H1 (cell line): Measurements from ENCODE around the gene ATL3. TPM values are rescaled to one million over a fixed set of nuclear protein-coding genes. Genes with fewer than 3 reads are reported as not detected.

Experiments
- CTCF ChIA-PET: fragments of 300-600 bp; sonication (Branson Sonifier 250); formaldehyde crosslinking; loops from one replicate; lab custom pipeline; 2021; ENCODE audit not compliant: partially characterized antibody; lab: Charles Lee
- POLR2A ChIA-PET: fragments of 300-600 bp; sonication (Branson Sonifier 250); formaldehyde crosslinking; loops from one replicate; lab custom pipeline; 2021; ENCODE audit warnings: inconsistent platforms; ENCODE audit not compliant: partially characterized antibody; lab: Charles Lee
- DNase-seq, 2 experiments: peaks; one replicate each; pipeline versions ENCODE4 v3.0.0 to v3.0.0-alpha.2; 2010 to 2022; ENCODE audit warnings: low spot score in 2 of 2, low read depth in 1 of 2, mixed read lengths in 1 of 2
- FAIRE-seq: peaks from 2 replicates; lab custom pipeline; 2011; peaks lifted over from hg19 to GRCh38; lab: Jason Lieb, UNC
- H2AFZ ChIP-seq: 2 replicates; pipeline ENCODE4 v1.8.1; 2012; ENCODE audit warnings: low read length, inconsistent platforms
- H2AK5ac ChIP-seq: 2 replicates; pipeline ENCODE4 v1.6.1; 2013; ENCODE audit warnings: low read depth, low read length
- H2BK120ac ChIP-seq: replicated peaks from 2 replicates; pipeline ENCODE3; 2013; ENCODE audit warnings: low read depth, low read length, inconsistent platforms
- H2BK12ac ChIP-seq: 2 replicates; pipeline ENCODE4 v1.6.1; 2013; ENCODE audit warnings: low read depth, low read length
- H2BK15ac ChIP-seq: 2 replicates; pipeline ENCODE4 v1.6.1; 2013; ENCODE audit warnings: low read length
- H2BK20ac ChIP-seq: 2 replicates; pipeline ENCODE4 v1.6.1; 2013; ENCODE audit warnings: low read length
- H2BK5ac ChIP-seq: 2 replicates; pipeline ENCODE4 v1.6.1; 2013; ENCODE audit warnings: low read depth, low read length
- H3K14ac ChIP-seq: 2 replicates; pipeline ENCODE4 v1.6.1; 2013; ENCODE audit warnings: inconsistent platforms; ENCODE audit not compliant: insufficient read length
- H3K18ac ChIP-seq: 2 replicates; pipeline ENCODE4 v1.6.1; 2013; ENCODE audit warnings: low read length; ENCODE audit errors: extremely low read depth
- H3K23ac ChIP-seq: 2 replicates; pipeline ENCODE4 v1.6.1; 2013; ENCODE audit warnings: inconsistent platforms; ENCODE audit not compliant: insufficient read length
- H3K23me2 ChIP-seq: 2 replicates; pipeline ENCODE4 v1.6.1; 2013; ENCODE audit warnings: low read depth, low read length
- H3K27ac ChIP-seq: 2 replicates; pipeline ENCODE4 v1.6.1; 2011; ENCODE audit warnings: low read depth, low read length, inconsistent platforms
- H3K27me3 ChIP-seq, 4 experiments: replicated peaks in 1 of 4; 1 replicate in 1 of 4; 2 replicates in 3 of 4; pipeline versions ENCODE4 v1.6.1 to v1.8.1; 2011 to 2013; ENCODE audit warnings: low read length in 3 of 4, mild to moderate bottlenecking in 3 of 4, inconsistent platforms in 2 of 4, mixed read lengths in 2 of 4, moderate library complexity in 1 of 4; ENCODE audit not compliant: control insufficient read depth in 3 of 4, insufficient read depth in 3 of 4; ENCODE audit errors: extremely low read depth in 1 of 4
- H3K36me3 ChIP-seq, 4 experiments: 2 replicates each; pipeline versions ENCODE4 v1.6.1 to v1.8.1; 2011 to 2013; ENCODE audit warnings: mild to moderate bottlenecking in 4 of 4, low read length in 3 of 4, moderate library complexity in 2 of 4, control low read depth in 1 of 4, inconsistent platforms in 1 of 4; ENCODE audit not compliant: insufficient read depth in 4 of 4, control insufficient read depth in 2 of 4
- H3K4ac ChIP-seq: replicated peaks from 2 replicates; pipeline ENCODE3; 2013; ENCODE audit warnings: low read length, low read depth, mixed read lengths, inconsistent platforms; ENCODE audit not compliant: insufficient read length
- H3K4me1 ChIP-seq, 4 experiments: replicated peaks in 1 of 4; 1 replicate in 1 of 4; 2 replicates in 3 of 4; pipeline versions ENCODE4 v1.6.1 to v1.8.1; 2011 to 2013; ENCODE audit warnings: low read length in 3 of 4, inconsistent platforms in 2 of 4, mixed read lengths in 1 of 4; ENCODE audit not compliant: insufficient read depth in 4 of 4, control insufficient read depth in 3 of 4
- H3K4me2 ChIP-seq, 2 experiments: 2 replicates each; pipeline versions ENCODE4 v1.6.1 to v1.8.1; 2011 to 2013; ENCODE audit warnings: low read depth in 2 of 2, low read length in 2 of 2, control low read depth in 1 of 2, inconsistent platforms in 1 of 2, mild to moderate bottlenecking in 1 of 2; ENCODE audit not compliant: insufficient read depth in 1 of 2
- H3K4me3 ChIP-seq, 4 experiments: fragments of 200-600, 300-600 bp in 1 of 4; sonication (generic), shearing (Covaris generic), sonication (Bioruptor Twin) in 1 of 4; 2 replicates each; pipeline versions ENCODE4 v1.5.1 to v1.8.1; 2011 to 2016; ENCODE audit warnings: low read length in 4 of 4, low read depth in 3 of 4, control low read depth in 2 of 4, inconsistent platforms in 2 of 4, mild to moderate bottlenecking in 2 of 4, mixed read lengths in 1 of 4, moderate library complexity in 1 of 4; ENCODE audit not compliant: insufficient read depth in 2 of 4; ENCODE audit errors: extremely low read depth in 1 of 4
- H3K56ac ChIP-seq: replicated peaks from 2 replicates; pipeline ENCODE3; 2013; ENCODE audit warnings: low read depth, mild to moderate bottlenecking, mixed read lengths, low read length, inconsistent platforms; ENCODE audit not compliant: insufficient read length
- H3K79me1 ChIP-seq: 2 replicates; pipeline ENCODE4 v1.6.1; 2013; ENCODE audit warnings: low read depth, low read length, control low read depth
- H3K79me2 ChIP-seq, 2 experiments: 2 replicates each; pipeline versions ENCODE4 v1.6.1 to v1.8.1; 2012 to 2013; ENCODE audit warnings: low read length in 2 of 2, mild to moderate bottlenecking in 2 of 2, inconsistent platforms in 1 of 2; ENCODE audit not compliant: insufficient read depth in 2 of 2, control insufficient read depth in 1 of 2
- H3K9ac ChIP-seq, 4 experiments: replicated peaks in 1 of 4; 1 replicate in 1 of 4; 2 replicates in 3 of 4; pipeline versions ENCODE4 v1.6.1 to v1.8.1; 2011 to 2013; ENCODE audit warnings: low read depth in 3 of 4, low read length in 3 of 4, control low read depth in 2 of 4, mild to moderate bottlenecking in 2 of 4, moderate library complexity in 2 of 4, inconsistent platforms in 1 of 4; ENCODE audit errors: extremely low read depth in 1 of 4
- H3K9me3 ChIP-seq, 2 experiments: 2 replicates each; pipeline versions ENCODE4 v1.6.1 to v1.8.1; 2012 to 2013; ENCODE audit warnings: mild to moderate bottlenecking in 2 of 2, moderate library complexity in 2 of 2, control low read depth in 1 of 2, inconsistent platforms in 1 of 2, low read depth in 1 of 2, low read length in 1 of 2, mixed read lengths in 1 of 2; ENCODE audit not compliant: insufficient read depth in 2 of 2
- H4K20me1 ChIP-seq, 2 experiments: replicated peaks in 1 of 2; 2 replicates each; pipeline versions ENCODE3 to v1.8.1; 2011 to 2013; ENCODE audit warnings: inconsistent platforms in 2 of 2, low read length in 2 of 2, mild to moderate bottlenecking in 1 of 2; ENCODE audit not compliant: insufficient read depth in 2 of 2, control insufficient read depth in 1 of 2
- H4K5ac ChIP-seq: 2 replicates; pipeline ENCODE4 v1.6.1; 2013; ENCODE audit warnings: low read length, low read depth, mixed read lengths, inconsistent platforms; ENCODE audit not compliant: insufficient read length
- H4K8ac ChIP-seq: 2 replicates; pipeline ENCODE4 v1.8.0; 2013; ENCODE audit warnings: mild to moderate bottlenecking, moderate library complexity, low read length, inconsistent platforms; ENCODE audit not compliant: insufficient read depth; ENCODE audit errors: extremely low read depth
- H4K91ac ChIP-seq: replicated peaks from 2 replicates; pipeline ENCODE3; 2013; ENCODE audit warnings: low read length, mixed read lengths, inconsistent platforms; ENCODE audit not compliant: insufficient read length
- ATF3 ChIP-seq: IDR thresholded peaks from 2 replicates; pipeline ENCODE4 v1.6.1; 2011; ENCODE audit warnings: low read depth, mild to moderate bottlenecking, low read length; ENCODE audit not compliant: insufficient read depth
- CBX8 ChIP-seq: fragments of 300-800, 300-1000 bp; sonication (generic); IDR thresholded peaks from 2 replicates; pipeline ENCODE4 v1.7.1; 2016; ENCODE audit warnings: low read depth, low read length, borderline replicate concordance
- CTBP2 ChIP-seq: IDR thresholded peaks from 2 replicates; pipeline ENCODE4 v1.7.0; 2011; ENCODE audit warnings: borderline replicate concordance, mild to moderate bottlenecking, moderate library complexity, mixed read lengths, low read length; ENCODE audit not compliant: insufficient read depth, insufficient read length
- FOSL1 ChIP-seq: IDR thresholded peaks from 2 replicates; pipeline ENCODE4 v1.6.1; 2011; ENCODE audit warnings: mild to moderate bottlenecking, low read depth, low read length, moderate library complexity; ENCODE audit not compliant: insufficient read depth
- KDM4A ChIP-seq: IDR thresholded peaks from one replicate; pipeline ENCODE4 v1.7.1; 2012; ENCODE audit warnings: low read depth, mild to moderate bottlenecking, moderate library complexity, low read length, inconsistent platforms; ENCODE audit not compliant: severe bottlenecking
- KDM5A ChIP-seq: fragments of 200-600 bp; IDR thresholded peaks from 2 replicates; pipeline ENCODE4 v1.7.1; 2012; ENCODE audit warnings: mild to moderate bottlenecking, low read length, inconsistent platforms, mixed read lengths
- POU5F1 ChIP-seq: IDR thresholded peaks from 2 replicates; pipeline ENCODE4 v1.6.1; 2011; ENCODE audit warnings: low read depth, mild to moderate bottlenecking, low read length, moderate library complexity
- RAD21 ChIP-seq, 2 experiments: IDR thresholded peaks in 1 of 2; conservative IDR thresholded peaks in 1 of 2; 2 replicates each; pipeline ENCODE4 v1.6.1; 2011; ENCODE audit warnings: low read depth in 2 of 2, low read length in 2 of 2, improper control_type of control experiment in 1 of 2, inconsistent platforms in 1 of 2, mild to moderate bottlenecking in 1 of 2, moderate library complexity in 1 of 2
- RXRA ChIP-seq: IDR thresholded peaks from 2 replicates; pipeline ENCODE4 v1.6.1; 2011; ENCODE audit warnings: low read depth, mild to moderate bottlenecking, low read length, moderate library complexity; ENCODE audit not compliant: insufficient read depth
- TBP ChIP-seq: IDR thresholded peaks from 2 replicates; pipeline ENCODE4 v1.6.1; 2011; ENCODE audit warnings: low read depth, low read length, improper control_type of control experiment
- USF2 ChIP-seq: IDR thresholded peaks from 2 replicates; pipeline ENCODE4 v1.6.1; 2011; ENCODE audit warnings: low read length, improper control_type of control experiment
- WGBS, 2 experiments: shearing (Covaris generic) in 1 of 2; methylation state at CpG; one replicate each; pipeline versions ENCODE4 v1.1.6 to v1.1.7; 2013 to 2015; ENCODE audit warnings: low lambda C conversion rate in 2 of 2, mixed read lengths in 2 of 2, inconsistent platforms in 1 of 2, low coverage in 1 of 2, missing lambda C conversion rate in 1 of 2; ENCODE audit not compliant: insufficient replicate concordance in 2 of 2, insufficient coverage in 1 of 2, insufficient read length in 1 of 2; ENCODE audit errors: extremely low coverage in 1 of 2, missing lambda C conversion rate in 1 of 2; 5-methylcytosine and 5-hydroxymethylcytosine counted together
- polyA plus RNA-seq, 7 experiments: library from polyadenylated mRNA; depleted of rRNA in 3 of 7; stranded (reverse) in 5 of 7; unstranded in 2 of 7; fragments of >200 nt in 5 of 7; fragments of 200-250 nt in 2 of 7; gene quantifications; 1 replicate in 5 of 7; 2 replicates in 1 of 7; 4 replicates in 1 of 7; pipeline versions ENCODE4 v1.2.1 to v1.2.3, GENCODE V29; 2011 to 2013; ENCODE audit warnings: missing spikeins in 2 of 7, mixed read lengths in 2 of 7
- total RNA-seq: library from RNA; stranded (reverse); fragmentation: NEBNext Ultra II Directional; extraction: Animal tissue kit (Norgen Biotek cat#: 25700); gene quantifications from 2 replicates; pipeline ENCODE4 v1.2.1, GENCODE V29; 2021

The ATL3 gene
- total and polyA plus RNA-seq, 2 of the 8 experiments (the other 6 are each of a cell fraction or from before 2014, with no cell fraction given) = 7.8 to 24.5 TPM

- no peak overlapping the region for H2AFZ ChIP-seq
- H3K14ac ChIP-seq = no peak overlapping the region
- no peak overlapping the region for H3K27ac ChIP-seq
- H4K8ac ChIP-seq = no peak overlapping the region
- H2BK5ac ChIP-seq = no peak overlapping the region
- no peak overlapping the region for H3K4me2 ChIP-seq
- H2BK12ac ChIP-seq = no peak overlapping the region
- no peak overlapping the region for H2AK5ac ChIP-seq
- no peak overlapping the region for H2BK20ac ChIP-seq
- no peak overlapping the region for H4K5ac ChIP-seq
- no peak overlapping the region for H3K4me3 ChIP-seq
- FAIRE-seq (no peak), DNase-seq (no peak)
- no peak overlapping the region for H3K4ac ChIP-seq
- no peaks in the 10 kb centered on the region for H3K27me3 ChIP-seq
- no peak overlapping the region for H2BK15ac ChIP-seq
- H2BK120ac ChIP-seq = no peak overlapping the region
- H3K18ac ChIP-seq = no peak overlapping the region
- no peaks in the 10 kb centered on the region for H3K4me1 ChIP-seq
- no peak overlapping the region for H3K23ac ChIP-seq
- H3K23me2 ChIP-seq = no peaks in the 10 kb centered on the region
- no peak for TF ChIP-seq POU5F1
- TF ChIP-seq RAD21 (IDR thresholded peaks at IDR 0.05 in 1 of 2, conservative IDR thresholded peaks at IDR 0.05 in 1 of 2; ENCODE audit: low read depth in 2 of 2, low read length in 2 of 2) = no peak
- TF ChIP-seq ATF3 = no peak
- TF ChIP-seq KDM4A = no peak
- no peak for TF ChIP-seq RXRA
- no peak for TF ChIP-seq USF2
- no peak for TF ChIP-seq KDM5A
- TF ChIP-seq CBX8 = no peak
- no peak for TF ChIP-seq FOSL1
- no peak for TF ChIP-seq TBP
- no peak for TF ChIP-seq CTBP2
- POLR2A ChIA-PET = no interaction called here
- H3K79me1 ChIP-seq = peaks cover 3% of the 10 kb centered on the region; the same call in 1 of the 2 replicates
- no peak overlapping the region for H3K9ac ChIP-seq
- CTCF ChIA-PET = interaction anchor here (0.6 to 2.3 kb wide), 6 partner anchors 16 to 183 kb away, joined by 3 to 11 read pairs (median 6); no protein-coding TSS in a partner anchor
- 89% methylated on average over 3 of the region's 3 CpGs; no CpG with 5 or more reads in 1 of the 2 experiments for WGBS, 2 experiments
- H3K56ac ChIP-seq = no peak overlapping the region
- H4K91ac ChIP-seq = no peak overlapping the region
- H3K79me2 ChIP-seq = no peaks in the 10 kb centered on the region; a peak in 1 of 4 replicates
- H4K20me1 ChIP-seq = peaks cover 0 to 6% of the 10 kb centered on the region in 2 experiments
- H3K9me3 ChIP-seq = no peaks in the 10 kb centered on the region
- H3K36me3 ChIP-seq = peaks cover 6 to 56% (median 22%) of the 10 kb centered on the region in 4 experiments; a peak in 5 of 8 replicates
Measured at GRCh38 chr11:63589000-63589399, 82.2 kb downstream of the ATL3 start.
